Loucy (cell line): ENCODE measurements around the gene MDM4.

Experiments
- H2AFZ ChIP-seq: fragments of 200-600 bp; sonication (generic); 2 replicates; pipeline ENCODE4 v1.6.0; 2016; ENCODE audit warnings: antibody characterized with exemption, mild to moderate bottlenecking, low read length, moderate library complexity
- H3F3A ChIP-seq: fragments of 200-600 bp; 2 replicates; pipeline ENCODE4 v1.6.0; 2016; ENCODE audit warnings: antibody characterized with exemption, low read depth, mild to moderate bottlenecking
- H3K27me3 ChIP-seq: fragments of 200-600 bp; sonication (generic); 2 replicates; pipeline ENCODE4 v1.6.1; 2014; ENCODE audit warnings: low read length, mild to moderate bottlenecking; ENCODE audit not compliant: insufficient read depth, poor library complexity, severe bottlenecking
- H3K36me3 ChIP-seq: fragments of 200-600 bp; sonication (generic); 2 replicates; pipeline ENCODE4 v1.6.1; 2016; ENCODE audit warnings: low read length; ENCODE audit not compliant: insufficient read depth
- H3K4me1 ChIP-seq: fragments of 200-600 bp; sonication (generic); 2 replicates; pipeline ENCODE4 v1.5.1; 2014; ENCODE audit warnings: low read length, mild to moderate bottlenecking; ENCODE audit not compliant: insufficient read depth, poor library complexity, severe bottlenecking
- H3K4me2 ChIP-seq: fragments of 200-600 bp; sonication (generic); 2 replicates; pipeline ENCODE4 v1.6.0; 2014; ENCODE audit warnings: antibody characterized with exemption, low read length, low read depth, mild to moderate bottlenecking; ENCODE audit not compliant: poor library complexity, severe bottlenecking
- H3K4me3 ChIP-seq: fragments of 200-600 bp; sonication (generic); 2 replicates; pipeline ENCODE4 v1.5.1; 2014; ENCODE audit warnings: low read length, mild to moderate bottlenecking, mixed read lengths; ENCODE audit not compliant: poor library complexity, severe bottlenecking
- H3K79me2 ChIP-seq: fragments of 200-600 bp; sonication (generic); 2 replicates; pipeline ENCODE4 v1.6.1; 2014; ENCODE audit warnings: low read length; ENCODE audit not compliant: insufficient read depth
- H3K9ac ChIP-seq: fragments of 200-600 bp; sonication (generic); 2 replicates; pipeline ENCODE4 v1.6.0; 2014; ENCODE audit warnings: mild to moderate bottlenecking, low read depth, low read length, moderate library complexity; ENCODE audit not compliant: poor library complexity, severe bottlenecking
- H3K9me2 ChIP-seq: fragments of 200-600 bp; sonication (generic); replicated peaks from 2 replicates; pipeline ENCODE4 v1.6.1; 2016; ENCODE audit warnings: low read depth, low read length, mixed read lengths
- H3K9me3 ChIP-seq: fragments of 200-600 bp; sonication (generic); 2 replicates; pipeline ENCODE4 v1.6.1; 2014; ENCODE audit warnings: mild to moderate bottlenecking, antibody characterized with exemption, low read length, low read depth; ENCODE audit not compliant: insufficient read depth
- H4K20me1 ChIP-seq: fragments of 200-600 bp; sonication (generic); 2 replicates; pipeline ENCODE4 v1.6.0; 2014; ENCODE audit warnings: antibody characterized with exemption, low read length, mild to moderate bottlenecking; ENCODE audit not compliant: insufficient read depth, poor library complexity, severe bottlenecking
- CTCF ChIP-seq: fragments of 200-600 bp; sonication (generic); conservative IDR thresholded peaks from 2 replicates; pipeline ENCODE4 v1.5.1; 2014; ENCODE audit warnings: mild to moderate bottlenecking, antibody characterized with exemption, low read length
- EZH2phosphoT487 ChIP-seq: fragments of 200-600 bp; IDR thresholded peaks from 2 replicates; pipeline ENCODE4 v1.6.1; 2018; ENCODE audit warnings: antibody characterized with exemption, mild to moderate bottlenecking, moderate library complexity, borderline replicate concordance

The MDM4 gene

DNA sequence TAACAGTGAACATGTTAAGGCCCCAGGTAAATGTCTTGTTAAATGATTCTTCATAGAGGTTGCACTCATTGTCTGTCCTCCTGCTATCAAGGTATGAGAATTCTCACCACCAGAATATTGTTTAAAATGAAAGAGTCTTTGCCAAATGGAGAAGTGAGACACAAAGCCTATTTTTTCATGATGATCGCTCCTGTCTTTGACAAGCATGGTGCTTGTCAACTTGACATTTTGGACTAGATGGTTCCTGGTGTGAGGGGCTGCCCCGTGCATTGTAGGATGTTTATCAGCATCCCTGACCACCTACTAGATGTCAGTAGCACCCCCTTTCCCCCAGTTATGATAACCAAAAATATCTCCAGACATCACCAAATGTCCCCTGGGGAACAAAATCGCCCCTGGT is 65.6 kb downstream of the MDM4 start:
- H4K20me1 ChIP-seq: no peaks in the 10 kb centered on the region
- H3K4me2 ChIP-seq: no peak overlapping the region
- H3K79me2 ChIP-seq: no peaks in the 10 kb centered on the region
- no peak overlapping the region for H3K4me3 ChIP-seq
- no peaks in the 10 kb centered on the region for H3K36me3 ChIP-seq
- no peaks in the 10 kb centered on the region for H3K9me2 ChIP-seq
- no peaks in the 10 kb centered on the region for H3K27me3 ChIP-seq
- H3K9ac ChIP-seq: no peak overlapping the region
- no peak overlapping the region for H2AFZ ChIP-seq
- H3F3A ChIP-seq: no peaks in the 10 kb centered on the region
- TF ChIP-seq EZH2phosphoT487: no peak
- TF ChIP-seq CTCF: no peak
- no peaks in the 10 kb centered on the region for H3K4me1 ChIP-seq
- no peaks in the 10 kb centered on the region for H3K9me3 ChIP-seq

GRCh38 chr1:204583909-204584632 is 67.9 kb downstream of the MDM4 start:
- no peaks in the 10 kb centered on the region for H3K9me3 ChIP-seq
- no peaks in the 10 kb centered on the region for H3K9me2 ChIP-seq
- no peak overlapping the region for H2AFZ ChIP-seq
- no peaks in the 10 kb centered on the region for H3K36me3 ChIP-seq
- no peaks in the 10 kb centered on the region for H3K27me3 ChIP-seq
- no peak overlapping the region for H3K4me2 ChIP-seq
- H3K9ac ChIP-seq: no peak overlapping the region
- no peaks in the 10 kb centered on the region for H3F3A ChIP-seq
- TF ChIP-seq CTCF: no peak
- TF ChIP-seq EZH2phosphoT487: no peak
- no peak overlapping the region for H3K4me3 ChIP-seq
- no peaks in the 10 kb centered on the region for H4K20me1 ChIP-seq
- no peaks in the 10 kb centered on the region for H3K79me2 ChIP-seq
- no peaks in the 10 kb centered on the region for H3K4me1 ChIP-seq

DNA sequence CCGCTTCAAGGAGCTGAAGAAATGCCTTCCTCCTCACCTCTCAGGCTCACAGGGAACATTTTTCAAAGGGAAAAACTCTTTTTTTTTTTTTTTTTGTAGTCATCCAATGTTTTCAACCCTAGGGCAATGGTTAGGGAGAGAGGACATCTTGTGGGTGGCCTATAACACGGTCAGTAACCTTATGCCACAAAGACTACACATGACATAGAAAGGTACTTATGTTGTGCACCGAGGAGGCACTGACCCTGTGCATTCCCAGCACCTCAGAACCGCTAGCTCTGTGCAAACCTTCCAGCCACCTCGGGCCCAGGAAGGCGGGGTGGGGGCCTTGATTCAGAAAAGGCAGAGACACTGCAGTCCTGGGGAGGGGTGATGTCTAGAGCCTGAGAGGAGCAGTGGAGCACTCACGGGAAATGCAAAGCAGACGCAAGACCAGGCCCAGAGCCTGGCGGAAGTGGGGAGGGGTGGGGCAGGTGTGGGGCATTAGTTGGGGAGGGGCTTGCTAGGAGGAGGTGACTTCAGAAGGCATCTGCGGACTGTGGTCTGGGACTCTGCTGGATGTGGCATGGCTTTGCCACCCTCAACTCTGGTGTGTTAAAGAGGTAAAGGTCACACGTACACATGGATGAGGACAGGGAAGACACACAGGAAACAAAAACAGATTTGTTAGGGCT is 68.6 kb downstream of the MDM4 start:
- H3K4me2 ChIP-seq: no peak overlapping the region
- H3K9me3 ChIP-seq: no peaks in the 10 kb centered on the region
- no peaks in the 10 kb centered on the region for H3F3A ChIP-seq
- H3K36me3 ChIP-seq: no peaks in the 10 kb centered on the region
- H3K9me2 ChIP-seq: no peaks in the 10 kb centered on the region
- no peaks in the 10 kb centered on the region for H3K79me2 ChIP-seq
- H3K4me1 ChIP-seq: no peaks in the 10 kb centered on the region
- H3K4me3 ChIP-seq: no peak overlapping the region
- H2AFZ ChIP-seq: no peak overlapping the region
- H3K9ac ChIP-seq: no peak overlapping the region
- TF ChIP-seq CTCF: no peak
- TF ChIP-seq EZH2phosphoT487: no peak
- no peaks in the 10 kb centered on the region for H4K20me1 ChIP-seq
- H3K27me3 ChIP-seq: no peaks in the 10 kb centered on the region
